Activated CD8-positive, alpha-beta T cell treated with anti-CD3 and anti-CD28 coated beads for 36 hours (primary cell): ENCODE data around the gene KBTBD13. TPM values are rescaled to one million over a fixed set of nuclear protein-coding genes. Genes with fewer than 3 reads are reported as not detected.

Experiments used
- ATAC-seq: fragments of 200-7000 bp; cut with Tn5 transposase; one replicate; pipeline ENCODE4 v1.10.0; 2021; ENCODE audit warnings: mild to moderate bottlenecking, moderate library complexity
- CTCF ChIA-PET: fragments of 350-600 bp; sonication (Branson Sonifier 250); formaldehyde crosslinking; loops from one replicate; lab custom pipeline; 2021; ENCODE audit warnings: antibody characterized with exemption; lab: Charles Lee
- POLR2A ChIA-PET: fragments of 350-600 bp; sonication (Branson Sonifier 250); formaldehyde crosslinking; loops from one replicate; lab custom pipeline; 2021; ENCODE audit warnings: antibody characterized with exemption; lab: Charles Lee
- DNase-seq: peaks from one replicate; pipeline ENCODE4 v3.0.0-alpha.2; 2020
- H3K27ac Mint-ChIP-seq: one replicate; pipeline ENCODE4 v1.8.0; 2021; ENCODE audit warnings: mild to moderate bottlenecking, mixed read lengths
- H3K27me3 Mint-ChIP-seq: one replicate; pipeline ENCODE4 v1.8.0; 2021; ENCODE audit warnings: mixed read lengths
- H3K36me3 Mint-ChIP-seq: one replicate; pipeline ENCODE4 v1.8.0; 2021; ENCODE audit warnings: low read depth, mixed read lengths
- H3K4me1 Mint-ChIP-seq: one replicate; pipeline ENCODE4 v1.8.0; 2021; ENCODE audit warnings: low read depth, mixed read lengths
- H3K4me3 Mint-ChIP-seq: one replicate; pipeline ENCODE4 v1.8.0; 2021; ENCODE audit warnings: mild to moderate bottlenecking, moderate library complexity, mixed read lengths
- H3K9me3 Mint-ChIP-seq: one replicate; pipeline ENCODE4 v1.8.0; 2021; ENCODE audit warnings: mixed read lengths
- intact Hi-C: fragments of 100-400 bp; cut with micrococcal nuclease; formaldehyde crosslinking; loops from one replicate; pipeline ENCODE4 v1.10.0; 2022
- total RNA-seq, 2 experiments: library from RNA; stranded (reverse); gene quantifications; one replicate each; pipeline ENCODE4 v1.2.3, GENCODE V29; 2021
- TF ChIP-seq, protein P1 (sequence below): fragments of 200-600 bp; IDR thresholded peaks from one replicate; pipeline ENCODE4 v1.8.0; 2022; ENCODE audit warnings: antibody characterized with exemption, mild to moderate bottlenecking

KBTBD13 gene
- total RNA-seq, 2 experiments from 2014 or later = not detected

DNA sequence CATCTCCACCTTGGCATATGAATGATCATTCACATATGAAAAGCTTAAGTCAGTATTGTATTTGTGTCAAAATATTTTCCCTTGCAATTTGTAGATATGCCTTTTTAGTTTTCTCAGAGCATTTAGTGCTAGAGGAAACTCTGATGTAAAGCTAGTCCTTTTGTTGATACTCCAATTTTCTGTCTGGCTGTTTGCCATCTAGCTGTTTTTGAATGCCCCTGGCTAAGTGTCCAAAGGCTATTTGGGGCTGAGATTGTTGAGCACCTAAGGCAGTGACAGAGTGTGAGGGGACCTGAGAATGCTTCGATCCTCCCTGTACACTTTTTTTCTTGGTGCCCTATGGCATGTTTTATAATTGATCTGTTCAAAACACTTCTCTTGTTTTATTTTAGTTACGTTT lies 28.3 kb upstream of the KBTBD13 start:
- Mint-ChIP-seq H3K4me1 (peaks cover 17% of the 10 kb centered on the region), H3K36me3 (no peaks in the 10 kb centered on the region), H3K4me3 (no peak overlapping the region), H3K27me3 (peaks cover 1% of the 10 kb centered on the region), H3K27ac (no peak overlapping the region), H3K9me3 (no peaks in the 10 kb centered on the region)
- TF ChIP-seq, protein P1, sequence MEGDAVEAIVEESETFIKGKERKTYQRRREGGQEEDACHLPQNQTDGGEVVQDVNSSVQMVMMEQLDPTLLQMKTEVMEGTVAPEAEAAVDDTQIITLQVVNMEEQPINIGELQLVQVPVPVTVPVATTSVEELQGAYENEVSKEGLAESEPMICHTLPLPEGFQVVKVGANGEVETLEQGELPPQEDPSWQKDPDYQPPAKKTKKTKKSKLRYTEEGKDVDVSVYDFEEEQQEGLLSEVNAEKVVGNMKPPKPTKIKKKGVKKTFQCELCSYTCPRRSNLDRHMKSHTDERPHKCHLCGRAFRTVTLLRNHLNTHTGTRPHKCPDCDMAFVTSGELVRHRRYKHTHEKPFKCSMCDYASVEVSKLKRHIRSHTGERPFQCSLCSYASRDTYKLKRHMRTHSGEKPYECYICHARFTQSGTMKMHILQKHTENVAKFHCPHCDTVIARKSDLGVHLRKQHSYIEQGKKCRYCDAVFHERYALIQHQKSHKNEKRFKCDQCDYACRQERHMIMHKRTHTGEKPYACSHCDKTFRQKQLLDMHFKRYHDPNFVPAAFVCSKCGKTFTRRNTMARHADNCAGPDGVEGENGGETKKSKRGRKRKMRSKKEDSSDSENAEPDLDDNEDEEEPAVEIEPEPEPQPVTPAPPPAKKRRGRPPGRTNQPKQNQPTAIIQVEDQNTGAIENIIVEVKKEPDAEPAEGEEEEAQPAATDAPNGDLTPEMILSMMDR = no peak
- intact Hi-C loops = no loop called here
- POLR2A ChIA-PET = no interaction called here
- no peak for DNase-seq
- CTCF ChIA-PET = interaction anchor here (1.5 kb wide), 1 partner anchor 14 kb away, joined by 4 read pairs; no protein-coding TSS in a partner anchor
- ATAC-seq = no peak

DNA sequence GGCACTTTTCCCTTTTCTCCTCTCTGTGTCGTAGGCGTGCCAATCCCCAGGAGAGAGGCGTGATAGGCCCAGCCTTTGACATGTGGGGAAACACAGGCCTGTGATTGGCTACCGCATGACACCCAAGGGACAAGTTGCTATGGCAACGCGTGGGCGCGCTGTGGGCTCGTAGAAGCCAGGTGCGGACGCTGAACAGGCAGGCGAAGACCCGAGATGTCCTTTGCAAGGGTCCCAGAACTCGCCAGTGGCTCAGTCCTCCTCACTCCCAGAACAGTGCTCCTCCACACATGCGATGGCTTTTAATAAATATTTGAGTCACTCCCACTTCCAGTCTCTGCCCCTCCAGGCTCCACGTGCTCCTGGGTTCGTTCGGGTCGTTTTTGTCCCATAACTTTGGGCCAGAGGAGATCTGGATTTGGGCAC lies 27.1 kb upstream of the KBTBD13 start:
- Mint-ChIP-seq H3K4me3 (peak overlapping the region; percentile 45), H3K4me1 (peaks cover 15% of the 10 kb centered on the region), H3K27me3 (peaks cover 1% of the 10 kb centered on the region), H3K27ac (no peak overlapping the region), H3K36me3 (no peaks in the 10 kb centered on the region), H3K9me3 (no peaks in the 10 kb centered on the region)
- CTCF ChIA-PET = no interaction called here
- DNase-seq = peak; percentile 97
- ATAC-seq = peak; percentile 95
- TF ChIP-seq, protein P1 = no peak
- intact Hi-C loops = no loop called here
- POLR2A ChIA-PET = no interaction called here

DNA sequence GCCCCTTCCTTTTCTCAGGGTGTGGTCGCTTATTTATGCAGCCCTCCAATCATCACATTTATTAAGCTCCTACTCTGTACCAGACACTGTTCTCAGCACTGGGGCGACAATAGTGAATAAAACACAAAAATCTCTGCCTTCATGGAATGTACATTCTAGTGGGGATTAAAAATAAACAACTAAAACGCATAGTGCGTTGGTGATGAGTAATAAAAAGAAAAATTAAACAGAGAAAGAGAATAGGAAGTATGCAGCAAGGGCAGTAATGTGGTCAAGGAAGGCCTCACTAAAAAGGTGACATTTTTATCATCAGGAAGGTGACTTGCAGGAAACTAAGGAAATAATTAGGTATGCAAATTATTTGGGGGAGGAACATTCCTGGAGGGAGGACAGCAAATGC lies 26.3 kb upstream of the KBTBD13 start:
- no peak overlapping the region for H3K4me3 Mint-ChIP-seq
- no peaks in the 10 kb centered on the region for H3K9me3 Mint-ChIP-seq
- ATAC-seq (no peak), DNase-seq (no peak)
- CTCF ChIA-PET = interaction anchor here (1.4 kb wide), 2 partner anchors 11 to 28 kb away, joined by 3 read pairs; no protein-coding TSS in a partner anchor
- TF ChIP-seq, protein P1 = no peak
- POLR2A ChIA-PET = no interaction called here
- H3K27me3 Mint-ChIP-seq = no peaks in the 10 kb centered on the region
- H3K4me1 Mint-ChIP-seq = peaks cover 15% of the 10 kb centered on the region
- H3K27ac Mint-ChIP-seq = no peak overlapping the region
- no peaks in the 10 kb centered on the region for H3K36me3 Mint-ChIP-seq
- intact Hi-C loops = no loop called here

DNA sequence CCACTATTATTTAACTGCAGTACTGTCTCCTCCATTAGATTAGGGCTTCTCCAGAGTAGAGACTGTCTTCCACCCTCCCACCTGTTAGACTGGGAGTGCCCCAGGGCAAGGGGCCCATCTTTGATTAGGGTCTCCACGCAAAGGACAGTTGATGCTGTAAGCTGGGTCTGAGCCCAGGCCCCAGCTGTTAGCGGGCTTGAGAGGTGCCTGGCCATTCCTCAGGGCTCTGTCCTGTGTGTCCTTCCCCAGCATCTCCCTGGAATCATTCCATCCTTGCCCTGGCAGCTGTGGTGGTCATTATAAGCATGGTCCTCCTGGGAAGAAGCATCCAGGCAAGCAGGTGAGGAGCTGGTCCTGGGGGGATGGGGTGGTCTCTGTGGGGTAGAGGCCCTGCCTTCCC lies 25.3 kb upstream of the KBTBD13 start:
- no peaks in the 10 kb centered on the region for H3K9me3 Mint-ChIP-seq
- no peak overlapping the region for H3K27ac Mint-ChIP-seq
- ChIA-PET POLR2A (no interaction called here), CTCF (interaction anchor here (1.4 kb wide), 2 partner anchors 10 to 27 kb away, joined by 3 read pairs; no protein-coding TSS in a partner anchor)
- no peaks in the 10 kb centered on the region for H3K36me3 Mint-ChIP-seq
- intact Hi-C loops = no loop called here
- DNase-seq = no peak
- no peak overlapping the region for H3K4me3 Mint-ChIP-seq
- no peaks in the 10 kb centered on the region for H3K27me3 Mint-ChIP-seq
- peaks cover 15% of the 10 kb centered on the region for H3K4me1 Mint-ChIP-seq
- TF ChIP-seq, protein P1 = no peak
- ATAC-seq = no peak

DNA sequence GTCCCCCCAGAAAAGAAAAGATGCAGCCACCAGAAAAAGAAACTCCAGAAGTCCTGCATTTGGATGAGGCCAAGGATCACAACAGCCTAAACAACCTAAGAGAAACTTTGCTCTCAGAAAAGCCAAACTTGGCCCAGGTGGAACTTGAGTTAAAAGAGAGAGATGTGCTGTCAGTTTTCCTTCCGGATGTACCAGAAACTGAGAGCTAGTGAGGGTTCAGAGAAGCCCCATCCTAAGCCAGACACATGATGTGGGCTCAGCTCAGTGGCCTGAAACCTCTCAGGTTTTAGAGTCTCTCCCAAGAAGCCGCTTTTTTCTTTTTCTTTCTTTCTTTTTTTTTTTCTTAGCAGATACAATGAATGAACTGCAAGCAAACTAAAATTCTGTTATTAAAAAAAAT lies 23.6 kb upstream of the KBTBD13 start:
- ChIA-PET POLR2A (interaction anchor here (0.9 kb wide), 1 partner anchor 252 kb away, joined by 3 read pairs; no protein-coding TSS in a partner anchor), CTCF (interaction anchor here (1.2 to 6.4 kb wide), 9 partner anchors 10 to 247 kb away, joined by 3 to 37 read pairs (median 7); partner anchors contain the start of genes KBTBD13 and RASL12)
- intact Hi-C loops = no loop called here
- Mint-ChIP-seq H3K27me3 (no peaks in the 10 kb centered on the region), H3K4me1 (peaks cover 15% of the 10 kb centered on the region), H3K36me3 (no peaks in the 10 kb centered on the region), H3K27ac (no peak overlapping the region), H3K9me3 (no peaks in the 10 kb centered on the region), H3K4me3 (no peak overlapping the region)
- DNase-seq = no peak
- no peak for ATAC-seq
- TF ChIP-seq, protein P1 = no peak
